NCI-H1092 (cell line): ENCODE measurements around the gene VIP.
"Not testable (repeated sequence)": the region's sequence is repeated elsewhere in the genome, so short reads cannot be mapped to it uniquely, and the experiment has no call there.

Experiments used
- DNase-seq: peaks from one replicate; lab custom pipeline; 2025; lab: John Stamatoyannopoulos, UW

VIP gene

DNA sequence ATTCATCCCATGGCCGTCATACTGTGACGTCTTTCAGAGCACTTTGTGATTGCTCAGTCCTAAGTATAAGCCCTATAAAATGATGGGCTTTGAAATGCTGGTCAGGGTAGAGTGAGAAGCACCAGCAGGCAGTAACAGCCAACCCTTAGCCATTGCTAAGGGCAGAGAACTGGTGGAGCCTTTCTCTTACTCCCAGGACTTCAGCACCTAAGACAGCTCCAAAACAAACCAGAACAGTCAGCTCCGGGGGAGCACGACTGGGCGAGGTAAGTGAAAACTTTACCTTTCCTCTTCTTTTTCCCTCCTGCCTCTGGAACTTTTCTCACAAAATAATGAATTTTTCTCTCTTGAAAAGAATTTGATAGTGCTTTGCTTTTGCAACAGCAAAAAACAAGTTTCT is at the start of gene VIP:
TSS of gene VIP (plus strand) at position 104 of the 400 bp plus-strand sequence. CDS start 1,381 bp downstream, outside the sequence.
- no peak for DNase-seq

DNA sequence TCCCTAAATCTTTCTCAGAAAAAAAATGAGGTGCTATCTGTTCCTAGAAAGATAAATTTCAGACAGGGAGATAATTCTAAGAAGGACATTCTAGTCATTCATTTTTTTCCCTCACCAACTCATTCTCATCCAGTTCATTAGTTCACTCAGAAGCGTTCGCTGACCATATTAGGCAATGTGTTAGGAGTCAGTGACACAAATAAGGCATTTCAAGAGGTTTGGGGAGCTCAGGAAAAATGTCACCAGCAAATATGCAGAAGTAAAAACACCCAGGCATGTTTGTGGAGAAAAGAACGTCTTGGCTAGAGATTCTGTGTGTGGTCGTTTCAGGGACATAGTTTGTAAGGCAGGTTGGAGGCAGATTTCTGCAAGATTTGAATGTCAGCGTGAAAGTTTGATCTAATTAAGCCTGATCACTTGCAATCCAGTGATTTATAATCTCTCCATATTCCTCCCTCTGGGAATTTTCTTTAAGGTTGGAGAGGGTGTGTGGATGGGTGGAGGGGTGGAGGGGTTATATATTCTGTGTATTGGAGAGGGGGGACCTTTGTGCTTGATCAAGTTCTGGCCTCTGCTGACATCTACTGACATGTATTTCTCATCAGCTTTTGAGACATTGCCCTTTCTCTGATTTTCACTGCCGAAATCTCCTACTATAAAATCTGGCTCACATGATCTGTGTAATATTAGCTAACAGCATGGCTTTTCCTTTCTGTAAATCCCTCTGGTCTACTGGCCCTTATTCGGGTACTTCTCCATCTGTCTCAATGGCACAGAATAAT is 49.3 kb upstream of the VIP start:
- no peak for DNase-seq

DNA sequence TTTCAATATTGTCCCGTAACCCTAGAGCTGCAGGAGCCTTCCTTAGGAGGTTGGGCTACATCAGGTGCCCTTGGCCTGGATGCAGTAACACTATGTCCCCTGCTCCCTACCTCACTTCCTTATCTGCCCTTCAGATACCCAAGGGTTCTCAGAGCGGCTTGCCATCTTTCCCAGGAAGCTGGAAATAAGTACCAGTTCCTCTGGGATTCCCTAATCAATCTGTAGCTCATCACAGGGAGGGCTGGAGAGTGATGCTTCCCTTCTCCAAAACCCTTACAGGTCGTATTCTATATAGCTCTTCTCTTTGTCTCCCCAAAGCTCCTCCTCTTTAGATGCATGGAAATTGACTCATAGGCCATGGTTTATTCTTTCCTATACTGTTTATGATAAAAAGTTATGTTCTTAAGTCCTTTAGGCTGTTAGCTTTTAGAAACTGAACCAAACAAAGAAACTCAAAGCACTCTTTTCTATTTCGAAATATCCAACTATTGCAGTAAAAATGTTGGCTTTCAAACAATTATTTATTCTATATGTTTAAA is 48.7 kb upstream of the VIP start:
- no peak for DNase-seq

DNA sequence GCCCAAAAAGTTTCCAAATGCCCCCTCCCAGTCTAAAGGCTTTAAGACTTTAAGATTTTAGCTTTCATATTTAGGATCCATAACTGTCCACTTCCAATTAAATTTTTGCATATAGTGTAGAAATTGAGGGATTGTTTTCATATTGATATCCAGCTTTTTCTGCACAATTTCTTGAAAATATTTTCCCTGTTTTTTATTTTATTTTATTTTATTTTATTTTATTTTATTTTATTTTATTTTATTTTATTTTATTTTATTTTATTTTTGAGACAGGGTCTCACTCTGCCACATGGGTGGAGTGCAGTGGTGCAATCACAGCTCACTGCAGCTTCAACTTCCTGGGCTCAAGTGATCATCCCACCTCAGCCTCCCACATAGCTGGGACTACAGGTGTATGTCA is 46.8 kb upstream of the VIP start:
- DNase-seq = not testable (repeated sequence)

DNA sequence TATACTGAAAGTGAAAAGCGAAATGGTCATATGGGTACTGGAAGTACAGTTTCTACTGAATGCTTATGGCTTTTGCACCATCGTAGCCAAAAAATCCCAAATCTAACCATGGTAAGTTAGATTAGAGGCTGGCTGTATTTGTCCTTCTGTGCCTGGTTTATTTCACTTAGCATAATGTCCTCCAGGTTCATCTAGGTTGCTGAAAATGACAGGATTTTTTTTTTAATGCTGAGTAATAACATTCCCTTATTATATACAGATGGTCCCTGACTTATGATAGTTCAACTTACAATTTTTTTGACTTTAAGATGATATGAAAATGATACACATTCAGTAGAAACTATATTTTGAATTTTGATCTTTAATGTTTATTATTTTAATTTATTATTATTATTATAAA is 45.3 kb upstream of the VIP start:
- DNase-seq = no peak

DNA sequence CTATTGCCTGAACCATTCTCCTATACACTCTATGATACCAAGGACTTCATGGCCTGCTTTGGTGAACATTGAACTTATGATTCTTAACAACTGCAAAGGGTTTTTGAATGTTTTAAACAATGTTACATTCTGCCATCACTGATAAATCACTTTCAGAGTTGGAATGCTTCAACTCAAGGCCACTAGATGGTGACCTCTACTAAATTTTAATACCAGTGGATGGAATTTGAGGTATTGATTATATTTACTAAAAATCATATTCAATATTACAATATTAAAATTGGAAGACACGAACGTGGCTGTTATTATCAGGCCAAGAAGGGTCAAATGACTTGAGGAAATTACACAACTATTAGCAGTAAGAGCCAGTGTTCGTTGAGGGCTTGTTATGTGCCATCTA is 34.3 kb upstream of the VIP start:
- DNase-seq = no peak

DNA sequence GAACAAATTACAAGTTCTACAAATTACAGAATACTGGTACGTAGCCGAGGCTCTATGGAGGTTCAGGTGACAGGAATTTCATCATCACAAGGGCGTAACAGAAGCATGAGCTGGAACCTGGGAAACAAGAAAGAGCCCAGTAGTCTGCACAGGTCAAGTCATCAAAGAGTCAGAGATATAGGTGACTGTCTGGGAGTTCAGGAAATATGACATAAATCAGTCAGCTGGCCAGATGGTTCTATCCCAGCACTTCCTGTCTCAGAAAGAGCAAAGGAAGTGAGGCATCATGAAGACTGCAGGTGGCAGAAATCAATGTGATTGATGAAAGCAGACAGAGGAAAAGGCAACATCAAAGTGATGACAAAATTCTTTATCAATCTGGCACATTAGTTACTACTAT is 29.6 kb upstream of the VIP start:
- DNase-seq = no peak

DNA sequence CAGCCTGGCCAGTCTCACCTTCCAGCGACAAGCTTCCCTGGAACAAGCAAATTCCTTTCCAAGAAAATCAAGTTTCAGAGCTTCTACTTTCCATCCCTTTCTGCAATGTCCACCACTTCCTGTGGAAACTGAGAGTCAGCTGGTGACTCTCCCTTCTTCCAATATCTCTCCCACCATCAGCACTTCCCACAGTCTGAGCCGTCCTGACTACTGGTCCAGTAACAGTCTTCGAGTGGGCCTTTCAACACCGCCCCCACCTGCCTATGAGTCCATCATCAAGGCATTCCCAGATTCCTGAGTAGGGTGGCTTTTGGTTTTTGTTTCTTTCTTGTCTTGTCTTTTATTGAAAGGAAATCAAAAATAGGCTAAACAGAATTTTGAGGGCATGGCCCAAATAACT is 28.6 kb upstream of the VIP start:
- DNase-seq = no peak

DNA sequence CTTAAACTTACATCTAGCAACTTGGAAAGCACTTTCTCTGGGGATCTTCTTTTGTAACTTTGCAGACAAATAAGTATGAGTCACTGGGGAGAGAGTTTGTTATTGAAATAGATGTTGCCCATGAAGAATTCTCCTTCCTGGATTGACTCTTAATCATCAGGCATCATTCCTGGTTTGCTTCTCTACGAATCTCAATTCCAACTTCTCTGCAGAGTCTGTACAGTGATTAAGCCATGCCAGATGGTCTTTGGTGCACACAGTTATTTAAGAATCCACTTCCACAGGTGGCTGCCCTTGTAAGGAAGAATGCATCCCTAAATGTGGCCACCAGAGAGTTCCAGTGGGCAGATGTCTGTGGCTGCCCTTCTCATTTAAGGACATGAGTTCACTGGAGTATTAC is 27.2 kb upstream of the VIP start:
- no peak for DNase-seq

DNA sequence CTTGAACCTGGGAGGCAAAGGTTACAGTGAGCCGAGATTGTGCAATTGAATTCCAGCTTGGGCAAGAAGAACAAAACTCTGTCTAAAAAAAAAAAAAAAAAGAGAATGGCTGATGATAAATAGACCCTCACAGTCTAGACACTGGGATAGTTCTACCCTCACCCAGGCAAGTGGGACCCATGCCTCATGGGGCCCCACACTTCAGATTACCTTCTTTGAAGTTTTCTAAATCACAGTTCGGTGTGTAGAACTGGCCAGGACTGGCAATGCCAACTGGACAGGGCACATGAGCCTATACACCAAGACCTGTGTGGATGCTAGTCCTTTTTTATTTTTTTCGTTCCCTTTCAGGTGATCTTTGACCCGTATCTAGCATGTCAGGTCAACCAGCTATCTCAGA is 24.3 kb upstream of the VIP start:
- DNase-seq = no peak

DNA sequence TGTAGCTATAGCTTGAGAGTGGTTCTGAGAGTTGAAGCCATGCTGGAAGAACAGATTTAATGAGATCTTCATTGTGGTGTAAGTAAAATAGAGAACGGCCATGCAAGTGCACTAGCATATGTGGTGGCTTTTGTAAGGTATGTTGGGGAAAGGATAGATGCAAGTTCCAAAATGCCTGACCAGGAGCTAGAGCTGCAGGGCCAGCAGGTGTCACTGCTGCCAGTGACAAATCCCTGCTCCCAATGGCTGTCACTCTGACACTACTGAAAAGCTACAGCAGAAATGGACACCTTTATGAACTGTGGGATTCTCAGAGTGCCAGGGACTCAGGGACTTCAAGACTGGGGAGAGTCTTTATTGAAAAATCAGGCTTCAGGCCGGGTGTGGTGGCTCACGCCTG is 23.1 kb upstream of the VIP start:
- DNase-seq = no peak

DNA sequence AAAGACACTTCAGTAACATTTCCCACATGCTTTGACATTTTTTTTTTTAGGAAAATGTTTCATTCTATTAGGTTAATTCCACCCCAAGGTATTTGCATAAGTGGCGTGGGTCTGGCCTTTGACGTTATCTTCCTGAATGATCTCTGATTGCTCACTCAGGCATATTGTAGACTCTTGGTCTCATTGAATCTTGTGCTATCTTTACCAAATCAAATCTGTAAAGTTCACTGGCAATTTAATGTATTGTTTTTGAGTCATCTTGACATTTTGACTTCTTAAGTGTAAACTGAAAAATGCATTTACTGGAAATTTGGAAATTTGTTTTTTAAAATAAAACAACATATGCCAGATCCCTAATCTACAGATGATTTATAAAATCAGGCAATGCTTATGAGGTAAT is 16.0 kb upstream of the VIP start:
- DNase-seq = no peak

DNA sequence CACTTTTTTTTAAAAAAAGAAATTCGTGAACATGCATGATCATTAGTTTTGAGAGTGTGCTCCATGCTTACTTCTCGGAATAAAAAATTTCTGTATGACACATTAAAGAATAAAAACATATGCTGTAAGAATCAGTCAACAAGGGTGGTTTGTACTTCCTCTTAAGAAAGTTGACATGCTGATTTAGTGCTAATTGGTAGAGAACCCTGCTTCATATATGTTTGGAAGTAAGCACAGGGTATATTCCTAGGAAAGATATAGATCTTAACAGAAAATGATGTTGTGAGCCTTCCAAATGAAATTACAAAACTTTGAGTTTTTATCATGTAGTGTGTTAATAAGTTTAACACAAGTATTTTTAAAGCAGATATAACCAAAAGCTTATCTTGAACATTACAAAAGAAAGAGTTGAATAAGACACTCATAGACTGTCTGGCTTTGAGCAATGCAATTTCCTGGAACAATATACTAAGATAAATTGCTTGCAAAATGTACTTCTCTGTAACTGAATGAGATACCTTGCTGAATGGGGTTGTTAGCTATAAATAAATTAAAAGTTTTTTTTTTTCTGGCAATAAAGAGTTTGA is 13.8 kb upstream of the VIP start:
- DNase-seq = no peak

DNA sequence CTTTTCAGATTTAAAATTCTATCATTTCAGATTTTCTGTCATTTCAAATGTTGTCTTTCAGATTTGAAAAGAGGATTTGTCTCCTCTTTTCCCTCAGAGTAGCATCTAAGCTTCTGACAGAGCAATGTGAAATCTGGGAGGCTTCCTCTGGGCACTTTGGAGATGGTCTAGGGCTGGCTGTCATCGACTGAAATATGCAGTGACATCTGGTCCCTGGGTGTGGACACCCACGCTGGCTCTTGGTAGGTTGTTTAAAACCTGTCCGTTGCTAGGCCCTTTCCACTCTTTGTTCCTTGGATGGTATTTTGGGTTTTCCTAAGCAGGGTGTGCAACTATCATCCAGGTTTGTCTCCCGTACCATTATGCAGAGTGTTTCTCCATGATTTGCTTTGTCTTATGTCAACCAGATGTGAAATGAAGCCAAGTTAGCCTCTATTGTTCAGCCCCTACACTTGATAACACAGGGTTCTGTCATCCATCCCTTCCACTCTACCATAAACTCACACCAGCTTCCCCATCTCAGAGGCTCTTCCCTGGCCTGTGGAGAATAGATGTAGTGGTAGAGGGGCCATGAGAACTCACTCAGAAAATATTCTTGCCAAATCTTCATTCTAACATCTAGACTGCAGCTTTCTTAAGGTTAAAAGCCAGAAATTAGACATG is 5.0 kb upstream of the VIP start:
- DNase-seq = no peak

DNA sequence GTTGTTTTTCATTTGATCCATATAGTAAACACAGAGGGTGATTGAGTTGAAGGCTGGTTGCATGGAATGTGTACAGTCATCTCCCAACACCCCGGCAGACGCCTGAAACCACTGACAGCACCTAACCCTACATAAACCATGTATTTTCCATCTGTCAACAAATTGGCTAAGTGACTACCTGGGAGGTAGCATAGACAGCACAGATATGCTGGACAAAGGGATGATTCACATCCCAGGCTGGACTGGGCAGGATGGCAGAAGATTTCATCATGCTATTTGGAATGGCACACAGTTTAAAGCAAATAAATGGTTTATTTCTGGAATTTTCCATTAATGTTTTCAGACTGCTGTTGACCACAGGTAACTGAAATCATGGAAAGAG is 4.4 kb upstream of the VIP start:
- DNase-seq = no peak

DNA sequence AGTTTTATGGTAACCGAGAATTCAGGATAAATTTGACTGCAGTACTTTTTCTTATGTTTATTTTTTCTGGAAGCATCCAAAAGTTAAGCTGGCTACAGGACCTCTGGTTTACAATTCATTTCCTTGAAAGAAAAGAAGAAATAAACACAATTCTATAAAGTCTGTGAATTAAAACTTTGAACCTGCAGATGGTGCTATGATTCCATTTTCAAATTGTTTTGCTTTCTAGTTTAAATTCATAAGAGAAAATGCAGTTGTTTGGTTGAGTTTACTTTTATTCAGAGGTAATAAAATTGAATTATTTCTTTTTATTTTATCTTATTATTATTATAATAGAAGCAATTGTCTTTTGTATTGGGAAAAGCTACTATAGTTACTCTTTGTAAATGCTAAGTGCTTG is 1.8 kb upstream of the VIP start:
- DNase-seq = no peak

DNA sequence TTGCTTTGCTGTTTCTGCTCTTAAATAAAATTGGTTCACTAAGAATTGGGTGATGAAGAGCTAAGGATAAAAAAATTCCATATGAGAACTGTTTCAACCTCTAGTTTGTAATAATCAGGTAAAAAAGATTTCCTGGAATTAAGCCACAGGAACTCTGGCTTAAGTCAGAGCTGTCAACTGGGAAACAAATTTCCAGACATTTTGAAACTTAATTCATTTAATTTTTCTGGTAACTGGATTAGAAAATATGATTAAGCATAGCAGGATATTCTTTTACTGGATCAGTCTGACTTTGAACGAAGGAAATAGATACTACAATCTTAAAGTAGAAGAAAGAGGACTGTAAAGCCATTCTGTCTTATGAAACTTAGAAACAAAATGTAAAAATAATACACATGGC is 1.3 kb upstream of the VIP start:
- no peak for DNase-seq

DNA sequence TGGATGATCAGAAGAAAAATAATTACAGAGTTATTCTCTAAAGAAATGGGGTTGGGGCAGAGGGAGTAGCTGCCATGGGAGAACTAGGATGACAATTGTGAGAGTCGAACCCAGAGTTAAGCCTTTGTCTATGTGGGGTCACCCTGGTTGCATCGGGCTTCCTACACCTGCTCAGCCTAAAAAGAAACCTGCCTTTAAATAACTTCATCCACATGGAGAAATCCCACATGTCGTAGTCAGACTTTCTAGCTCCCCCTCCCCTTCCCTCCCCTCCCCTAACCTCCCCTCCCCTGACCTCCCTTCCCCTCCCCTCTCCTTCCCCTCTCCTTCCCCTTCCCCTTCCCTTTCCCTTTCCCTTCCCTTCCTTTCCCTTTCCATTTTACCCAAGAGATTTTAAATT is 14.7 kb downstream of the VIP start:
- no peak for DNase-seq

DNA sequence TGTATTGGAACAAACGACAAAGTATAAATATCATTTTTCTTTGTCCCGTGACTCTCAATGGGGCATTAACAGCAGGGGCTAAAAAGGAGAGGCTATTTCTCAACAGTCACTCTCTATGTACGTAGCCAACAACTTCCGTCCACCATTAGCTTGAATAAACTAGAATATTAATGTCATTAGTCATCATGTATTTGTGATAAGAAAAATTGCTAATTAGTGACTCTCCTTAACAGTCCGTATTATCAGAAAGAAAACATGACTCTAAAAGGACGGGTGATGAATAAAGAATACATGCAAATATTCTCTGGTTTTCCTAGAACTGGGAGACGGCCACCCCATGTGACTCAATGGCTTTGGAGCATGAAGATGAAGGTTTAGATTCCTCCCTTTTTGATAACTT is 18.6 kb downstream of the VIP start:
- DNase-seq = no peak

DNA sequence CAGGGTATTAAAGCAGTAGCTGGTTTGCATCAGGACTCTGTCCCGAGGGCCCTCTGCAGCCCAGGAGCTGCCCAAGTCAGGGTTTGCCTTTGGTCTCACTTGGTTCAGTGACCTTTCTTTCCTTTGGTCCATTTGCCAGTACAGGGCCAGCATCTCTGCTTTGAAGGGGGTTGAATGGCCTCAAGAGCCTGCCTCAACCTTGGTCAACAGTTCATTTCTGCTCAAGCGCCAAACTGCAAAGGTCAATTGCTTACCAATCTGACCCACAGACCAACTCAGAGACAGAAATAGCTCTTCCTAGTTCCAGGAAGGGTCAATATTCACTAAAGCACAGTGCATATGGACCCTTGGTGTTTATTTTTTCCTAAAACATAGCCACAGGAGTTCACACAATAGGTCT is 19.4 kb downstream of the VIP start:
- no peak for DNase-seq

DNA sequence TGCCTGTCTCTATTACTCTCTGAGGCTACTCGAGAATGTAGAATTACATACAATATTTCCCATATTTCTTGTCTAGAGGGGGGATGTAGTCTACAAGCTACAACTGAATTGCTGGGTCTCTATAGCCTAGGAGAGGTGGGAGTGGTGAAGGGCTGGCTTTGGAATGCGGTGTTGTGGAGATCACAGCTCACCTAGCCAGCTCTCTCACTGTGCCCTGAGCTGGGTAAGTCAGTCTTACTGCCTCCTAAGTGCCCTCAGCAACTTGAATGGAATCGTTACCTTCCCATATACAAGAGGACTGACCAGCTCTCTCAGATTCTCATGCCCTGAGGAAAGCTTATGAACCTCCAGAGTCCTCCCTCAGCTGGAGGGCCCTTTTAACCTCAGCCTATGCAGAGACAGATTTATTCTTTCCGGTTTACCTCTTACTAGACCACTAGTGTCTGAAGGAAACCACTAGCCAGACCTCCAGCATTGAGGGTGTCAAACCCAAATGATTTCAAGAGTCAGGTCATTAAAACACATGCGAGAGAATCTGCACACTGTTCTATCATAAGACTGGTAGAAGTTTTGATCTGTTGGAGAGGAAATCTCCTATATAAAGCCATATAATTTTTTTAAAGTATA is 20.6 kb downstream of the VIP start:
- no peak for DNase-seq

DNA sequence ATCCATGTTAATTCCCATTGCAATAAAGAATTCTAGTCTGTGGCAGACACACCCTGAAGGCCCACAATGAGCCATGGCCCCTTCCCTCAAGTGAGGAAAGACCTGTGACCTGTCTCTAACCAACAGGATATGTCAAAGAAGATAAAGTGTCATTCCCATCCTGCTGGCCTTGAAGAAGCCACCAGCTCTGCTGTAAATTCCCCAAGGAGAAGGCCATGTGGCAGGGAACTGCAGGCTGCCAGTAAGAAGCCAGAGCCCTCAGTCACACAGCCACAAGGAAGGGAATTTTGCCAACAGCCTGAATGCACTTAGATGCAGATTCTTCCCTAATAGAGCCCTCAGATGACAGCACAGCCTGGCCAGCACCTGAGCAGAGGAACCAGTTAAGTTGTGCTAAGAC is 24.8 kb downstream of the VIP start:
- DNase-seq = no peak

DNA sequence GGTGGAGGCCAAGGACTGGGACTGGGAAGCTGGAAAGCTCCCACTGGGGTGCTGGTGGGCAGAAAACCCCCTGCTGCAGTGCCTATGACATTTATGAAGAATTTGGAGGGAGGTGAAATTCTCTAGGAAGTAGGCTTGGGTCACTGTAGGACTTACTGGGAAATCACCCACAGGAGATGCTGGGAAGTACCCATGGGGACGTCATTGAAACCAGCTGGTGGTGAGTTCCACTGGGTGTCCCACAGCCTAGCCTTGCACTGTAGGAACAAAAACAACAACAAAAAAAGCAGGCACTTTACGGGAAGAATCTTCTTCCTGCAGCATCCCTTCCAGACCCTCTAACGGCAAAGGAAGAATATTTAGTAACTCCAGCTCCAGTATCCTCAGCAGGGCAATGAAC is 26.2 kb downstream of the VIP start:
- no peak for DNase-seq
